HT-29 (cell line): ENCODE results near the gene ALG1L2. TPM values are rescaled to one million over a fixed set of nuclear protein-coding genes. Genes with fewer than 3 reads are reported as not detected.
"Not testable (repeated sequence)": the region's sequence is repeated elsewhere in the genome, so short reads cannot be mapped to it uniquely, and the experiment has no call there.

ENCODE experiments used
- DNase-seq: peaks from one replicate; pipeline ENCODE4 v3.0.0-alpha.2; 2015; ENCODE audit warnings: low spot score
- total RNA-seq: library from RNA; depleted of rRNA; stranded (reverse); fragments of >200 nt; shearing (Covaris generic); gene quantifications from 2 replicates; pipeline ENCODE4 v1.2.3, GENCODE V29; 2014; rRNA removed

ALG1L2 gene
- not detected in 2 replicates for total RNA-seq

DNA sequence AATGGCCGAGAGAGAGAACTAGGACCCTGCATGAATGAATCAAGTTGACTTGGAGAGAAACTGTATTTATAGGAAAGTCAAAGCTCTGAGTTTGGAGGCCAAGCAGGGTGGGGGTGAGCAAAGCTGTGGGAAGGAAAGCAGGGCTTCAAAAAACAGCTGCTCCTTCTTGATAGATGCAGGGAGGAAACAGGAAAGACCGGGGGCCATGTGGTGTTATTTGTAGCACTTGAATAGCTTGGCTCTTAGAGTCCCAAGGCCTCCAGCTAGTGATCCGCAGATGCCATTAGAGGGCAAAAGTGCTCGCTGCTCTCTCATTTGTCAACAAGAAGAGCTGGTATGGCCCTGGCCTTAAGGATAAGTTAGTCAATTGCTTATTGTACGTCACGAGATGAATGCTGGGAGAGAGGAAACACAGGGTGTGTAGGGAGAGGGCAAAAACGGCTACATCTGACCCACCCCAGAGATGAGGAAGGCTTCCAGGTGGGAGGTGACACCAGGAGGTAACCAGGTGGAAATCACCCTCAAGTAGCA lies at the start of gene ALG1L2:
TSS of gene ALG1L2 (plus strand) at position 481 of the 531 bp plus-strand sequence. CDS start 186 bp downstream, outside the sequence.
- DNase-seq: peak; percentile 14

DNA sequence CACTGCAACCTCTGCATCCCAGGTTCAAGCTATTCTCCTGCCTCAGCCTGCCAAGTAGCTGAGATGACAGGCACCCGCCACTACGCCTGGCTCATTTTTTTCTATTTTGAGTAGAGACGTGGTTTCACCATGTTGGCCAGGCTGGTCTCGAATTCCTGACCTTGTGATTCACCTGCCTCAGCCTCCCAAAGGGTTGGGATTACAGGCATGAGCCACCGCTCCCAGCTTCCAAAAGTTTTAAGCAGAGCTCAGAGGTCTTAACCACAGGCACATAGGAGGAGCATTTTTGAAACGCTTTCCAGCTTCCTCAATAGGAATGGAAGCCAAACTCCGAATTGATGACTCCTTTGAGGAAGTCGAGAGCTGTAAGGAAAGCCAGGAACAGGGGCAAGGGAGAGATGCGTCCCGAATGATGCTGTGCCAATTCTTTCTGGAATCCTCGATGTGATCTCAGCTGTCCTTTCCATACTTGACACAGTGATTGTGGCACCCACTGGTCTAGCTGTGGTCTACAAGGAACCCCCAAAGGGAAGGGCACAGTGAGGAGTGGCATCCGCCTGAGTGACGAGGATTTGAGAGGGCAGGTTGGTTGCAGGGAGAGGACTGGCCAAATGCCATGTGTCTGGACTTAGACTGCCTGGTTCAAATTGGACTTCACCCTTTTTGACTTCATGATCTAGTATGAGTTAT lies 44.4 kb upstream of the ALG1L2 start:
- not testable (repeated sequence) for DNase-seq

DNA sequence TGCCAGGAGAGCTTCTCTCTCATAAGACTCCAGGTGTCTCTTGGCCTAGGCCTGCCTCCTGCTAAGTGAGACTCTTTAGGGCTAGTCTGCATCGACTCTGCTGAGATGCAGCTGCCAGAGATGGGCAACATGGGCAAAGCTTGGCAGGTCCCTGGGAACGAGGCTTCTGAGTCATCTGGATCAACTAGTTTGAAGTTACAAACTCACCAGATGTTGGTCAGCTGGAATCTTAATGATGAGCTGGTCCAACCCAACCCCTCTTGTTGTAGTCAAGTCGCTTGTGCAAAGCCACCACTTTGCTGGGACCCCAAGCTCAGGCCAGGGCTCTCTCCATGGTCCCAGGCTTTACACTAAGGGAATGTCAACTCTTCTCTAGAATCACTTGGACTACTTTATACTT lies 38.9 kb upstream of the ALG1L2 start:
- DNase-seq: not testable (repeated sequence)

DNA sequence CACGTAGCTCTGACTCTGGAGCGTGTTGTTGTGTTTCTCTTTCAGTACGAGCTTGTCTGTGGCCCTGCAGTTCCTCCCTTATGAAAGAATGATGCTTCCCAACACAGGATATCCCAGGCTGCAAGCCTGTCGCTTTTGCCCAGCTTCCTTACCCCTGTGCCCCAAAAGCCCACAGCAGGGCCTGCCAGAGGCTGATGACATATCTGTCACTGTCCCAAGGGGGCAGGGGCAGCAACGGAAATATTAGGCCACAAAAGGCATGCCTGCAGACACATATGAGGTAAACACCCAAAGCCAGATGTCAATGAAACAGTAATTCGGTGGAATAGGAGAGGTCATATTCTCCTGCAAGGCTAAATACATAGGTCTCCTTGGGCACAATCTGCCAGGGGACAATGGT lies 38.0 kb upstream of the ALG1L2 start:
- DNase-seq: not testable (repeated sequence)

GRCh38 chr3:130044370-130044769 lies 37.3 kb upstream of the ALG1L2 start:
- no peak for DNase-seq

- DNase-seq: no peak
Measured at GRCh38 chr3:130048726-130049125, 32.9 kb upstream of the ALG1L2 start.

GRCh38 chr3:130052366-130052765 lies 29.3 kb upstream of the ALG1L2 start:
- not testable (repeated sequence) for DNase-seq

DNA sequence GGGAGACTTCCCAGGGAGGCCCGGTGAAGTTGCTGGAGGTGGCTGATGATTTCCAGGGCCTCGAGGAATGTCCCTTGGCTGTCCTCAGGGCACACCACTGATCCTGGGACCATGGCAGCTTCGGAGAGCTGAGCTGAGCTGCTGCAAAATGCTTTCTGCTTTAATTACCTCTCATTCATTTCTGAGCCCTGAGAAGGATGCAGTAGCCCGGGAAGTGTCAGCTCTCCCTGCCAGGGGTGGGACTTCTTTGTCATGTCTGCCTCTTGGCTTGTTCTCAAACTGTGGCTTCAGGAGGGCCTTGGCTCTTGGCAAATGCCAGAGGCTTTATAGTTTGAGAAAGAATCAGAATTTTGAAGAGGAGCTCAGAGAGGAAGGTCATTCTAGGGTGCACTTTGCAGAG lies 28.7 kb upstream of the ALG1L2 start:
- not testable (repeated sequence) for DNase-seq

DNA sequence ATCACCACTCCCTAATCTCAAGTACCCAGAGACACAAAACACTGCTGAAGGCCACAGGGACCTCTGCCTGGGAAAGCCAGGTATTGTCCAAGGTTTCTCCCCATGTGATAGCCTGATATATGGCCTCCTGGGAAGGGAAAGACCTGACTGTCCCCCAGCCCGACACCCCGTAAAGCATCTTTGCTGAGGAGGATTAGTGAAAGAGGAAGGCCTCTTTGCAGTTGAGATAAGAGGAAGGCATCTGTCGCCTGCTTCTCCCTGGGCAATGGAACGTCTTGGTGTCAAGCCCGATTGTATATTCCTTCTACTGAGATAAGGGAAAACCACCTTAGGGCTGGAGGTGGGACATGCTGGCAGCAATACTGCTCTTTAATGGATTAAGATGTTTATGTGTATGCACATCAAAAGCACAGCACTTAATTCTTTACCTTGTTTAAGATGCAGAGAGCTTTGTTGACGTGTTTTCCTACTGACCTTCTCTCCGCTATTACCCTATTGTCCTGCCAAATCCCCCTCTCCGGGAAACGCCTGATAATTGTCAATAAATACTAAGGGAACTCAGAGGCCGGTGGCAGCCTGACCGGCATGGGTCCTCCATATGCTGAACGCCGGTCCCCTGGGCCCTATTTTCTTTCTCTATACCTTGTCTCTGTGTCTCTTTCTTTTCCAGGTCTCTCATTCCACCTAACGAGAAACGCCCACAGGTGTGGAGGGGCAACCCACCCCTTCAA lies 23.9 kb upstream of the ALG1L2 start:
- not testable (repeated sequence) for DNase-seq

- not testable (repeated sequence) for DNase-seq
Measured at GRCh38 chr3:130058267-130058657, 23.4 kb upstream of the ALG1L2 start.

DNA sequence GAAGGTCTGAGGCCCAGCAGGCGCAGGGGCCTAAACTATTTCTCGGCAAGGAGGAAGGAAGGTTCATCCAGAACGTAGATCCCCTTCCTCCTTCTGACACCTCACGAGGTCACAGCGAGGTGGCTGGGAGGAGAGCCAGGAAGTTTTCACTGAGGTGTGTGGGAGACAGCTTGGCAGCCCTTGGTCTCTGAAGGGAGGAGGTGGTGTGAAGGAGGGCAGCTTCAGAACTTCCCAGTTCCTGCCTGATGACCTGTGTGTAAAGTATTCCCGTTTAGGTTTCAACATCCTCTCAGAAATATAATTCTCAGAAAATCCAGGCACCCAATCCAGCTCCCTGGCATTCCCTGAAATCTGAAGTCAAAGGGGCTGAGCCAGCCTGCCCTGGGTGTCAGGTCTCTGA lies 22.9 kb upstream of the ALG1L2 start:
- DNase-seq: not testable (repeated sequence)

GRCh38 chr3:130059162-130059561 lies 22.5 kb upstream of the ALG1L2 start:
- DNase-seq: not testable (repeated sequence)

GRCh38 chr3:130073582-130073981 lies 8.0 kb upstream of the ALG1L2 start:
- no peak for DNase-seq

DNA sequence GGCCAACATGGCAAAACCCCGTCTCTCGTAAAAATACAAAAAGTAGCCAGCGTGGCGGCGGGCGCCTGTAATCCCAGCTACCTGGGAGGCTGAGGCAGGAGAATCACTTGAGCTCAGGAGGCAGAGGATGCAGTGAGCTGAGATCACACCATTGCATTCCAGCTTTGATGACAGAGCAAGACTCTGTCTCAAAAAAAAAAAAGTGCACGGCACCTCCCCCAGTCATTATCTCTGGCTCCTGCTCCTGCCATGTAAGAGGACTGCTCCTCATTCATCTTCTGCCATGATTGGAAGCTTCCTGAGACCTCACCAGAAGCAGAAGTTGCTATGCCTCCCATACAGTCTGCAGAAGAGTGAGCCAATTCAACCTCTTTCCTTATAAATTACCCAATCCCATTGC lies 4.0 kb upstream of the ALG1L2 start:
- DNase-seq: no peak

DNA sequence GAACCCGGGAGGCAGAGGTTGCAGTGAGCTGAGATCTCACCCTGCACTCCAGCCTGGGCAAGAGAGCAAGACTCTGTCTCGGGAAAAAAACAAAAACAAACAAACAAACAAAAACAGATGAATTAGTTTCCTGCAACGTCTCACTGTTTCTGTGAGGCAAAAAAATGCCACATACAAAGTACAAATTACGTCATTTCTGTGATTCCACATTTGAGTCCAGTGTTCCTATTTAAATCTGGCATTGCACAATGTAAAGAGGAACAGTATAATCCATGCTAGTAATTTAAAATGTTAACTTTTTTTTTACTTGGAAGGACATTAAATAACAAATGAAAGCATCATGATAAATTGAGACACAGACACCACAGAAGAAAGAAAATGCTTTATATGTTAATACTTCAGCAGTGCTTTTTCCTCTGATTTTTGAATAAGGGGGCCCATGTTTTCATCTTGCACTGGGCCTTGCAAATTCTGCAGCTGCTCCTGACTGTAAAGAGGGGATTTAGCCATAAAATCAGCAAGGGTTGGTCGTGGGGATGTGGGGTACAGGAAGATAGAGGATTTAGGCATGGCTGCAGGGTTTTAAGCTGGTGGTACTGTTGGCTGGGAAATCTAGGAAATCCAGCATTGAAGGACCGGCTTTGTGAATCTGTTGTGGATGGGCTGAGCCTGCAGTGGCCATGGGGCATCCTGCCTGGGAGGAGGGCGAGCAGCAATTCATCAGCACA lies 1.9 kb downstream of the ALG1L2 start:
- not testable (repeated sequence) for DNase-seq

GRCh38 chr3:130084436-130084980 lies 2.9 kb downstream of the ALG1L2 start:
- DNase-seq: no peak

- no peak for DNase-seq
Measured at GRCh38 chr3:130085881-130086280, 4.2 kb downstream of the ALG1L2 start.

GRCh38 chr3:130086628-130087027 lies 5.0 kb downstream of the ALG1L2 start:
- DNase-seq: not testable (repeated sequence)

DNA sequence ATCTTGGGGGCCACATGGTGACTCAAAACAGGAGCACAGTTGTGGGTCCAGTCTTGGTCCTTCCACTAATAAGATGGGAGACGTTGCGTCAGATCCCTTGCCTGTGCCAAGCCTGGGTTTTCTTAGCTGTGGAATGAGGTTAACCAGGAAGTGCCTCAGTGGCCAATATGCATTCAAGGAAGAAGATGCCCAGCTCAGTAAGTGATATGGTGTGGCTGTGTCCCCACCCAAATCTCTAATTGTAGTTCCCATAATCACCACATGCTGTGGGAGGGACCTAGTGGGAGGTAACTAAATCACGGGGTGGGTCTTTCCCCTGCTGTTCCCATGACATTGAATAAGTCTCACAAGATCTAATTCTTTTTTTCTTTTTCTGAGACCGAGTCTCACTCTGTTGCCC lies 6.4 kb downstream of the ALG1L2 start:
- DNase-seq: no peak

- not testable (repeated sequence) for DNase-seq
Measured at GRCh38 chr3:130090681-130091080, 9.1 kb downstream of the ALG1L2 start.

GRCh38 chr3:130091958-130092357 lies 10.3 kb downstream of the ALG1L2 start:
- no peak for DNase-seq
